Panc1 (cell line): ENCODE data around the gene PCNX1. TPM values are rescaled to one million over a fixed set of nuclear protein-coding genes. Genes with fewer than 3 reads are reported as not detected.

ENCODE experiments used
- ATAC-seq: fragments of 200-7000 bp; cut with Tn5 transposase; 2 replicates; pipeline ENCODE4 v1.9.1; 2020; ENCODE audit warnings: mild to moderate bottlenecking, moderate library complexity
- BruUV-seq: library from RNA; stranded (reverse); fragments of 400-500 nt; replicated peaks from 2 replicates; lab custom pipeline; 2021; lab: Mats Ljungman, UMichigan
- CTCF ChIA-PET: fragments of 300-600 bp; sonication (Branson Sonifier 250); formaldehyde crosslinking; loops from one replicate; lab custom pipeline; 2022; ENCODE audit warnings: antibody characterized with exemption; lab: Charles Lee
- POLR2A ChIA-PET: fragments of 300-600 bp; sonication (Branson Sonifier 250); formaldehyde crosslinking; loops from one replicate; lab custom pipeline; 2022; ENCODE audit warnings: antibody characterized with exemption; lab: Charles Lee
- DNase-seq: peaks from one replicate; pipeline ENCODE4 v3.0.0-alpha.2; 2010; ENCODE audit warnings: low read depth, low spot score
- H3K27ac ChIP-seq: 2 replicates; pipeline ENCODE4 v1.5.1; 2011; ENCODE audit warnings: mild to moderate bottlenecking, low read length, inconsistent platforms
- H3K27me3 ChIP-seq: fragments of 200-500 bp; sonication (Bioruptor generic); 2 replicates; pipeline ENCODE4 v1.6.0; 2014; ENCODE audit warnings: low read length, inconsistent platforms; ENCODE audit not compliant: control insufficient read depth, insufficient read depth
- H3K36me3 ChIP-seq: fragments of 200-500 bp; sonication (Bioruptor generic); 2 replicates; pipeline ENCODE4 v1.5.1; 2014; ENCODE audit warnings: inconsistent platforms, mild to moderate bottlenecking, low read length, moderate library complexity; ENCODE audit not compliant: control insufficient read depth, insufficient read depth
- H3K4me1 ChIP-seq: 2 replicates; pipeline ENCODE4 v1.5.1; 2011; ENCODE audit warnings: inconsistent platforms, mild to moderate bottlenecking, low read length, moderate library complexity; ENCODE audit not compliant: control insufficient read depth, insufficient read depth
- H3K4me3 ChIP-seq, 2 experiments: 2 replicates each; pipeline ENCODE4 v1.5.1; 2011 to 2012; ENCODE audit warnings: low read depth in 2 of 2, low read length in 2 of 2, mild to moderate bottlenecking in 2 of 2, inconsistent platforms in 1 of 2, moderate library complexity in 1 of 2
- H3K9me3 ChIP-seq: fragments of 200-500 bp; sonication (Bioruptor generic); 2 replicates; pipeline ENCODE4 v1.5.1; 2014; ENCODE audit warnings: low read depth, mild to moderate bottlenecking, inconsistent platforms, low read length, moderate library complexity; ENCODE audit not compliant: control insufficient read depth, insufficient read depth
- CTCF ChIP-seq: fragments of 450-650 bp; IDR thresholded peaks from 2 replicates; pipeline ENCODE4 v1.5.1; 2017; ENCODE audit warnings: mild to moderate bottlenecking
- POLR2AphosphoS5 ChIP-seq: IDR thresholded peaks from 2 replicates; pipeline ENCODE4 v1.6.1; 2012; ENCODE audit warnings: mild to moderate bottlenecking, low read depth, low read length, moderate library complexity
- SIN3A ChIP-seq: IDR thresholded peaks from 2 replicates; pipeline ENCODE4 v1.6.1; 2012; ENCODE audit warnings: low read depth, mild to moderate bottlenecking, low read length, moderate library complexity, borderline replicate concordance; ENCODE audit not compliant: insufficient read depth
- TCF7L2 ChIP-seq: IDR thresholded peaks from 2 replicates; pipeline ENCODE4 v1.6.1; 2011; ENCODE audit warnings: mild to moderate bottlenecking, low read depth, low read length, inconsistent platforms
- in situ Hi-C: cut with HindIII; loops from 2 replicates; pipeline ENCODE4 v1.10.0; 2016; ENCODE audit warnings: low sequenced_read_pairs, low pct_unique_long_range_greater_than_20kb
- intact Hi-C: fragments of 100-400 bp; cut with micrococcal nuclease; formaldehyde crosslinking; loops from one replicate; pipeline ENCODE4 v1.10.0; 2022; ENCODE audit not compliant: unreplicated experiment
- total RNA-seq: library from RNA; stranded (reverse); gene quantifications from one replicate; pipeline ENCODE4 v1.2.1, GENCODE V29; 2021; ENCODE audit not compliant: unreplicated experiment
- TF ChIP-seq, protein P1 (sequence below), 2 experiments: IDR thresholded peaks; 2 replicates each; pipeline ENCODE4 v1.6.1; 2011 to 2012; ENCODE audit warnings: low read depth in 2 of 2, control low read depth in 1 of 2, low read length in 1 of 2, mild to moderate bottlenecking in 1 of 2, moderate library complexity in 1 of 2; ENCODE audit not compliant: insufficient read depth in 1 of 2

PCNX1 gene
- total RNA-seq, 1 experiment from 2014 or later: 30.5 TPM

DNA sequence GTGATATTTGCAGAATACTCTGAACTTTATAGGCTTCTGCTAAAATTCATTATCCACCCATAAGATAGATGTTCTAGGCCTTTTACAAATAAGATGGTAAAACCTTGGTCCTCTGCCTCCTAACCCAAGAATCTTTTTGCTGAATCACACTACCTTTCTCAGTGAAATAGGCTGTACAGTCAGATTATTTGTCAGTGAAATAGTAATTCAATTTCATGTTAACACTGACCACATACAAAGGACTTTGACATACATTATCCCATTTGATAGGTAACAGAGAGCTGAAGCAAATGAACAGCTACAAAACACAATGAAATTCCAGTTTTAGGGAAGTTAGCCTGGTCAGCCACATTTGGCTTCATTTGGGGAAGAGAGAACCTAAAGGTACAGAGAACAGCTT is 141.1 kb downstream of the PCNX1 start:
- Histone ChIP-seq H3K4me3 (no peak overlapping the region), H3K27ac (no peak overlapping the region), H3K27me3 (no peaks in the 10 kb centered on the region), H3K9me3 (no peaks in the 10 kb centered on the region), H3K4me1 (no peaks in the 10 kb centered on the region), H3K36me3 (peaks cover 16% of the 10 kb centered on the region; the same call in 1 of the 2 replicates)
- TF ChIP-seq CTCF (no peak), TCF7L2 (no peak), SIN3A (no peak), POLR2AphosphoS5 (no peak)
- TF ChIP-seq, protein P1, sequence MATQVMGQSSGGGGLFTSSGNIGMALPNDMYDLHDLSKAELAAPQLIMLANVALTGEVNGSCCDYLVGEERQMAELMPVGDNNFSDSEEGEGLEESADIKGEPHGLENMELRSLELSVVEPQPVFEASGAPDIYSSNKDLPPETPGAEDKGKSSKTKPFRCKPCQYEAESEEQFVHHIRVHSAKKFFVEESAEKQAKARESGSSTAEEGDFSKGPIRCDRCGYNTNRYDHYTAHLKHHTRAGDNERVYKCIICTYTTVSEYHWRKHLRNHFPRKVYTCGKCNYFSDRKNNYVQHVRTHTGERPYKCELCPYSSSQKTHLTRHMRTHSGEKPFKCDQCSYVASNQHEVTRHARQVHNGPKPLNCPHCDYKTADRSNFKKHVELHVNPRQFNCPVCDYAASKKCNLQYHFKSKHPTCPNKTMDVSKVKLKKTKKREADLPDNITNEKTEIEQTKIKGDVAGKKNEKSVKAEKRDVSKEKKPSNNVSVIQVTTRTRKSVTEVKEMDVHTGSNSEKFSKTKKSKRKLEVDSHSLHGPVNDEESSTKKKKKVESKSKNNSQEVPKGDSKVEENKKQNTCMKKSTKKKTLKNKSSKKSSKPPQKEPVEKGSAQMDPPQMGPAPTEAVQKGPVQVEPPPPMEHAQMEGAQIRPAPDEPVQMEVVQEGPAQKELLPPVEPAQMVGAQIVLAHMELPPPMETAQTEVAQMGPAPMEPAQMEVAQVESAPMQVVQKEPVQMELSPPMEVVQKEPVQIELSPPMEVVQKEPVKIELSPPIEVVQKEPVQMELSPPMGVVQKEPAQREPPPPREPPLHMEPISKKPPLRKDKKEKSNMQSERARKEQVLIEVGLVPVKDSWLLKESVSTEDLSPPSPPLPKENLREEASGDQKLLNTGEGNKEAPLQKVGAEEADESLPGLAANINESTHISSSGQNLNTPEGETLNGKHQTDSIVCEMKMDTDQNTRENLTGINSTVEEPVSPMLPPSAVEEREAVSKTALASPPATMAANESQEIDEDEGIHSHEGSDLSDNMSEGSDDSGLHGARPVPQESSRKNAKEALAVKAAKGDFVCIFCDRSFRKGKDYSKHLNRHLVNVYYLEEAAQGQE (IDR thresholded peaks at IDR 0.05; ENCODE audit: insufficient read depth in 1 of 2, low read depth in 2 of 2, low read length in 1 of 2): no peak
- no peak for DNase-seq
- ChIA-PET POLR2A (no interaction called here), CTCF (no interaction called here)
- ATAC-seq: no peak
- in situ Hi-C loops (no loop called here), intact Hi-C loops (no loop called here)
- BruUV-seq: no TSS peak

GRCh38 chr14:71049435-71050133 is 142.3 kb downstream of the PCNX1 start:
- CTCF ChIA-PET: no interaction called here
- H3K36me3 ChIP-seq: peaks cover 17% of the 10 kb centered on the region; the same call in 1 of the 2 replicates
- DNase-seq (no peak), ATAC-seq (no peak)
- in situ Hi-C loops (no loop called here), intact Hi-C loops (no loop called here)
- no peak for TF ChIP-seq CTCF
- TF ChIP-seq SIN3A: no peak
- TF ChIP-seq, protein P1 (IDR thresholded peaks at IDR 0.05; ENCODE audit: insufficient read depth in 1 of 2, low read depth in 2 of 2, low read length in 1 of 2): no peak
- no peak for TF ChIP-seq POLR2AphosphoS5
- POLR2A ChIA-PET: no interaction called here
- no peak overlapping the region for H3K4me3 ChIP-seq
- no TSS peak for BruUV-seq
- H3K4me1 ChIP-seq: no peaks in the 10 kb centered on the region
- H3K9me3 ChIP-seq: no peaks in the 10 kb centered on the region
- no peaks in the 10 kb centered on the region for H3K27me3 ChIP-seq
- H3K27ac ChIP-seq: no peak overlapping the region
